Mucosa of descending colon (tissue), 3 donors: Measurements from ENCODE around the gene PIR. TPM values are rescaled to one million over a fixed set of nuclear protein-coding genes. Genes with fewer than 3 reads are reported as not detected.
A peak's percentile ranks its signal among the peaks of the same experiment; 100 is the strongest.

Experiments
- ATAC-seq: fragments of 200-7000 bp; cut with Tn5 transposase; one replicate; pipeline ENCODE4 v1.9.1; 2020; ENCODE audit warnings: mild to moderate bottlenecking, moderate library complexity
- DNase-seq, 3 donors: peaks; one replicate each; pipeline ENCODE4 v3.0.0-alpha.2; 2020
- H3K36me3 ChIP-seq: fragments of 200-600 bp; one replicate; pipeline ENCODE4 v1.8.0; 2021; ENCODE audit warnings: low read depth, mild to moderate bottlenecking
- H3K4me1 ChIP-seq: fragments of 200-600 bp; one replicate; pipeline ENCODE4 v1.8.0; 2021; ENCODE audit warnings: low read depth, mild to moderate bottlenecking
- H3K4me3 ChIP-seq: fragments of 200-600 bp; one replicate; pipeline ENCODE4 v1.8.0; 2021; ENCODE audit warnings: mild to moderate bottlenecking
- H3K9me3 ChIP-seq: fragments of 200-600 bp; one replicate; pipeline ENCODE4 v1.8.0; 2021; ENCODE audit warnings: mild to moderate bottlenecking
- intact Hi-C, 2 donors: fragments of 100-400 bp; cut with DNase I in 1 of 2; cut with micrococcal nuclease in 1 of 2; formaldehyde crosslinking; loops; one replicate each; pipeline versions ENCODE4 v1.11.0 to v1.11.1; 2022; cut with DNase I, micrococcal nuclease
- total RNA-seq, 3 donors: library from RNA; stranded (reverse); fragmentation: NEBNext Ultra II Directional in 2 of 3; extraction: Animal tissue kit (Norgen Biotek cat#: 25700) in 2 of 3; gene quantifications; one replicate each; pipeline versions ENCODE4 v1.2.1 to v1.2.4, GENCODE V29; 2021 to 2023
- TF ChIP-seq, protein P1 (sequence below): fragments of 200-600 bp; IDR thresholded peaks from one replicate; pipeline ENCODE4 v1.8.0; 2022; ENCODE audit warnings: antibody characterized with exemption, mild to moderate bottlenecking
- donor health status: DM: no; HTN: no; CAD: no; lungs with moderate emphysema.
- donor health status: DM: no; HTN: no; CAD: no.
- donor health status: DM: no; HTN: yes; CAD: no.

The PIR gene
- total RNA-seq, 3 donors from 2014 or later: 6.0 to 9.7 (median 8.4) TPM

DNA sequence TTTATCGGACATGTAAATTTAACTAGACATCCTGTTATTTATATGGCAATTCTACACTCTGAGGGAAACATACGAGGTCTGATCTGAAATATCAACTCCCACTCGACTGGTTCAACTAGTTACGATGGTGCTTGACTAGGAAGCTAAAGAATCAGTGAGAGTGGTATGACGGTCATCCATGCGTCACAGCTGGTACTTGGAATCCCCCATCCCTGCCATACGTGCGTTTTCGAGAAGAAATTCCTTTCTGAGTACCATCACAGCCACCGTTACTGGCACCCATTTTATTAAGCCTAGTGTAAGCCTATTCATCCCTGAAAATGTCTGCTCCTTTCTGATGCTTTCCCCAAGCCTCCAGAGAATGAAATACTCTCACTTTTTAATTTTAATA is 157.1 kb downstream of the PIR start:
- no peak for ATAC-seq
- intact Hi-C loops: no loop called here
- Histone ChIP-seq H3K4me3 (no peak overlapping the region), H3K4me1 (no peaks in the 10 kb centered on the region), H3K36me3 (no peaks in the 10 kb centered on the region), H3K9me3 (no peaks in the 10 kb centered on the region)
- peak in 1 of 3 donors; percentile 26 for DNase-seq
- TF ChIP-seq, protein P1, sequence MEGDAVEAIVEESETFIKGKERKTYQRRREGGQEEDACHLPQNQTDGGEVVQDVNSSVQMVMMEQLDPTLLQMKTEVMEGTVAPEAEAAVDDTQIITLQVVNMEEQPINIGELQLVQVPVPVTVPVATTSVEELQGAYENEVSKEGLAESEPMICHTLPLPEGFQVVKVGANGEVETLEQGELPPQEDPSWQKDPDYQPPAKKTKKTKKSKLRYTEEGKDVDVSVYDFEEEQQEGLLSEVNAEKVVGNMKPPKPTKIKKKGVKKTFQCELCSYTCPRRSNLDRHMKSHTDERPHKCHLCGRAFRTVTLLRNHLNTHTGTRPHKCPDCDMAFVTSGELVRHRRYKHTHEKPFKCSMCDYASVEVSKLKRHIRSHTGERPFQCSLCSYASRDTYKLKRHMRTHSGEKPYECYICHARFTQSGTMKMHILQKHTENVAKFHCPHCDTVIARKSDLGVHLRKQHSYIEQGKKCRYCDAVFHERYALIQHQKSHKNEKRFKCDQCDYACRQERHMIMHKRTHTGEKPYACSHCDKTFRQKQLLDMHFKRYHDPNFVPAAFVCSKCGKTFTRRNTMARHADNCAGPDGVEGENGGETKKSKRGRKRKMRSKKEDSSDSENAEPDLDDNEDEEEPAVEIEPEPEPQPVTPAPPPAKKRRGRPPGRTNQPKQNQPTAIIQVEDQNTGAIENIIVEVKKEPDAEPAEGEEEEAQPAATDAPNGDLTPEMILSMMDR: no peak

DNA sequence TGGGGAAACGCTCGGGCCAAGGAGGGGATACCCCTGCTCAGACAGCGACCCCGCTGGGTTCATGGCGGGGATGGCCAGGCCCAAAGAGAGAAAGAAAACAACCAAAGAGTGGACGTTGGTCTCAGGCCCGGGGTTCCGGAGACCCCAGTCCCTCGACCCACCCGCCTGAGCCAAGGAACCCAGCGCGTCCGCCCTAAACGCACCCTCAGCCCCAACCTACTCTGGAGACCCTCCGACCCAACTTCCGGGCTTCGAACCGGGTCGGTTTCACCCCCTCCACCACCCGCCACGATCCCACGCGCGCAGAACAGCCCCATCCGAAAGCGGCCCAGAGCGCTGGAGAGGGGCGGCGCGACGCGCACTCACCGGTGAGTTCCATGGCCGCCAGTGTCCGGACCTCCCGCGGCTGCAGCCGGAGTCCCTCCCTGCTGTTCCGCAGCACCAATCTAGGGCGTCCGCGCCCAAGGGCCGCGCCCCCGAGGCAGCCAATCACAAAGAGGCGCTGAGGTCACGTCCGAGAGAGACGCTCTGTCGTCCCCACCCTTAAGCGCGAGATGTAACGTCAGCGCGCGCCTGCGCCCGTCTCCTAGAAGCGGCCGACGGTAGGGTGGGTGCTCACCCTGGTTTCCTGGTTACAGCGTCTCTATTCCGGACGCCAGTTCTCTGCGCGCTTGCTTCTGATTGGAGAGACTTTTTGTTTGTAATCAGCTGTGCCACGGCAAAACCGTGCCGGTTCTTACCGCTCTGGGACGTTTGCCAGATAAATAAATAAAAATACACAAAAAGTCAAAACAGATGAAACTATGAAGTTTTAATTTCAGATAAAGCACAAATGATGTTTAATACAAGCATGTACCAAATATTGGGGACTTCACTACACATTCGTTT is 157.8 kb downstream of the PIR start, which contains the start of gene PIGA:
PIGA (minus strand) TSS at position 389 of the 888 bp plus-strand sequence. CDS start 3,593 bp downstream, outside the sequence.
- peak; percentile 94 to 97 (median 95) for DNase-seq
- H3K4me1 ChIP-seq: no peaks in the 10 kb centered on the region
- H3K36me3 ChIP-seq: no peaks in the 10 kb centered on the region
- H3K4me3 ChIP-seq: peak within 1 kb of the TSS; percentile 57
- intact Hi-C loops: no loop called here
- TF ChIP-seq, protein P1: no peak
- no peaks in the 10 kb centered on the region for H3K9me3 ChIP-seq
- peak; percentile 99 for ATAC-seq

Other genes starting within 250 kb of the PIR start
- gene ASB9, start 223.2 kb downstream of the PIR start, total RNA-seq: 1 to 10 TPM in 2 of 3 donors, under 1 TPM in 1; 0.63 to 2.7 (median 1.3) TPM
- gene ASB11, start 177.7 kb downstream of the PIR start, total RNA-seq: under 1 TPM; 0.09 to 0.27 (median 0.17) TPM
- 10 to 100 TPM; 11.7 to 14.1 (median 12.6) TPM for gene PIGA, start 157.8 kb downstream of the PIR start, total RNA-seq
- gene VEGFD, start 108.9 kb downstream of the PIR start, total RNA-seq: 1 to 10 TPM in 2 of 3 donors, under 1 TPM in 1; 0.55 to 5.8 (median 1.6) TPM
- gene BMX, start 7.5 kb upstream of the PIR start, total RNA-seq: 1 to 10 TPM; 2.4 to 5.4 (median 3.8) TPM
- 10 to 100 TPM; 23.1 to 40.8 (median 23.2) TPM for gene ACE2, start 107.6 kb upstream of the PIR start, total RNA-seq
- under 1 TPM in 2 of 3 donors, not detected in 1; 0.41 to 0.48 TPM for gene CLTRN, start 171.5 kb upstream of the PIR start, total RNA-seq
- gene CA5B, start 244.9 kb upstream of the PIR start, total RNA-seq: 1 to 10 TPM; 6.8 to 9.3 (median 7.0) TPM